Glutamatergic neuron (in vitro differentiated cells): Measurements from ENCODE around the gene MTA3. TPM values are rescaled to one million over a fixed set of nuclear protein-coding genes. Genes with fewer than 3 reads are reported as not detected.

Experiments
- DNase-seq: peaks from one replicate; pipeline ENCODE4 v3.0.0; 2022
- H3K27ac Mint-ChIP-seq: one replicate; pipeline ENCODE4 v1.8.0; 2020; ENCODE audit warnings: mild to moderate bottlenecking, mixed read lengths, inconsistent platforms; ENCODE audit not compliant: unreplicated experiment
- H3K27me3 Mint-ChIP-seq: one replicate; pipeline ENCODE4 v1.8.0; 2020; ENCODE audit warnings: mild to moderate bottlenecking, moderate library complexity, mixed read lengths, inconsistent platforms; ENCODE audit not compliant: unreplicated experiment
- H3K36me3 Mint-ChIP-seq: one replicate; pipeline ENCODE4 v1.8.0; 2020; ENCODE audit warnings: mild to moderate bottlenecking, mixed read lengths, inconsistent platforms; ENCODE audit not compliant: unreplicated experiment
- H3K4me1 Mint-ChIP-seq: one replicate; pipeline ENCODE4 v1.8.0; 2020; ENCODE audit warnings: mild to moderate bottlenecking, low read depth, mixed read lengths, inconsistent platforms; ENCODE audit not compliant: unreplicated experiment
- H3K4me3 Mint-ChIP-seq: one replicate; pipeline ENCODE4 v1.8.0; 2020; ENCODE audit warnings: mild to moderate bottlenecking, mixed read lengths, inconsistent platforms; ENCODE audit not compliant: unreplicated experiment
- H3K9me3 Mint-ChIP-seq: one replicate; pipeline ENCODE4 v1.8.0; 2020; ENCODE audit warnings: mild to moderate bottlenecking, moderate library complexity, mixed read lengths, inconsistent platforms; ENCODE audit not compliant: unreplicated experiment
- total RNA-seq: library from RNA; stranded (reverse); fragmentation: NEBNext Ultra II Directional; extraction: Animal tissue kit (Norgen Biotek cat#: 25700); gene quantifications from one replicate; pipeline ENCODE4 v1.2.1, GENCODE V29; 2021; ENCODE audit not compliant: unreplicated experiment
- TF ChIP-seq, protein P1 (sequence below): fragments of 200-600 bp; sonication (generic); IDR thresholded peaks from one replicate; pipeline ENCODE4 v1.5.0; 2021; ENCODE audit not compliant: partially characterized antibody, unreplicated experiment

The MTA3 gene
- total RNA-seq, 1 donor from 2014 or later: 64.1 TPM

DNA sequence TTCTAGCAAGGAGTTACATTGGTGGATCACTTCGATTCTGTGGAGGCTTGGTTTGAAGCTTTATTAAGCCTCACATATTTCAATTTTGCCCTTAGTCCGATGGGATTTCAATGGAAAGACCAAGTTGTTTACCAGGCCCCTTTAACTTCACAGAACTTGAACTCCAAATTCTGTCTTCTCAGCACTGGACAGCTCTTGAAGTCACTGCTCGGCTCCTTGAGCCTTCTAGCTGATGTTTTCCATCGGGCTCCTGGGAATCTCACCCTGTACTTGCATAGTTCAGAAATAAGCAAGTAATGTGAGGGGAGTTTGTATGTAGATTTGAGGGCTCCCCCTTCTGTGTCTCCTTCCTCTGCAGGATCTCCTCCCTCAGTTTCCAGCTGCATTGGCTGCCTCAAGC is 180.4 kb downstream of the MTA3 start:
- TF ChIP-seq, protein P1, sequence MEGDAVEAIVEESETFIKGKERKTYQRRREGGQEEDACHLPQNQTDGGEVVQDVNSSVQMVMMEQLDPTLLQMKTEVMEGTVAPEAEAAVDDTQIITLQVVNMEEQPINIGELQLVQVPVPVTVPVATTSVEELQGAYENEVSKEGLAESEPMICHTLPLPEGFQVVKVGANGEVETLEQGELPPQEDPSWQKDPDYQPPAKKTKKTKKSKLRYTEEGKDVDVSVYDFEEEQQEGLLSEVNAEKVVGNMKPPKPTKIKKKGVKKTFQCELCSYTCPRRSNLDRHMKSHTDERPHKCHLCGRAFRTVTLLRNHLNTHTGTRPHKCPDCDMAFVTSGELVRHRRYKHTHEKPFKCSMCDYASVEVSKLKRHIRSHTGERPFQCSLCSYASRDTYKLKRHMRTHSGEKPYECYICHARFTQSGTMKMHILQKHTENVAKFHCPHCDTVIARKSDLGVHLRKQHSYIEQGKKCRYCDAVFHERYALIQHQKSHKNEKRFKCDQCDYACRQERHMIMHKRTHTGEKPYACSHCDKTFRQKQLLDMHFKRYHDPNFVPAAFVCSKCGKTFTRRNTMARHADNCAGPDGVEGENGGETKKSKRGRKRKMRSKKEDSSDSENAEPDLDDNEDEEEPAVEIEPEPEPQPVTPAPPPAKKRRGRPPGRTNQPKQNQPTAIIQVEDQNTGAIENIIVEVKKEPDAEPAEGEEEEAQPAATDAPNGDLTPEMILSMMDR: no peak
- no peak overlapping the region for H3K4me3 Mint-ChIP-seq
- H3K9me3 Mint-ChIP-seq: peaks cover 5% of the 10 kb centered on the region

DNA sequence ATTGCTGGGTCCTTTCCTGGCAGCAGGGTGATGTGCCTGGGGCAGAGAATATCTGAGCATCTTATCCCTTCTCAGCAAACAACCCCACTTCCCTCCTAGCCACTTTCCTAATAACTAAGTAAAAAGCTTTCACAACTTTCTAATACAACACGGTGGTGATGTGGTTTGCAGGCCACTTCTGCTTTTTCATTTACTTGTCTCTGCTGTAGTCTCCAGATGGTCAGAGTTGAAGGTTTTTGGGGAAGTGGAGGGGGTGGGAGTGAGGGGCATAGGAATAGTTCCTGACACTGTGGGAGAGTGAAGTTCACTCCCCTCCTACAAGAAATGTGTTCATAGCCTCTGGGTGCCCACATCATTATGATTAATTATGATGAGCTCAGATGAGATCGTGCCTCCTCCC is 183.9 kb downstream of the MTA3 start:
- Mint-ChIP-seq H3K36me3 (no peaks in the 10 kb centered on the region), H3K27me3 (peaks cover 5% of the 10 kb centered on the region), H3K27ac (no peak overlapping the region), H3K9me3 (peaks cover 6% of the 10 kb centered on the region), H3K4me1 (peaks cover 25% of the 10 kb centered on the region), H3K4me3 (no peak overlapping the region)
- TF ChIP-seq, protein P1: no peak
- DNase-seq: no peak

More for the DNA sequence above, 180.4 kb downstream of the MTA3 start:
- H3K27ac Mint-ChIP-seq: no peak overlapping the region
- no peak for DNase-seq
- no peaks in the 10 kb centered on the region for H3K36me3 Mint-ChIP-seq
- H3K27me3 Mint-ChIP-seq: no peaks in the 10 kb centered on the region
- H3K4me1 Mint-ChIP-seq: peaks cover 6% of the 10 kb centered on the region

DNA sequence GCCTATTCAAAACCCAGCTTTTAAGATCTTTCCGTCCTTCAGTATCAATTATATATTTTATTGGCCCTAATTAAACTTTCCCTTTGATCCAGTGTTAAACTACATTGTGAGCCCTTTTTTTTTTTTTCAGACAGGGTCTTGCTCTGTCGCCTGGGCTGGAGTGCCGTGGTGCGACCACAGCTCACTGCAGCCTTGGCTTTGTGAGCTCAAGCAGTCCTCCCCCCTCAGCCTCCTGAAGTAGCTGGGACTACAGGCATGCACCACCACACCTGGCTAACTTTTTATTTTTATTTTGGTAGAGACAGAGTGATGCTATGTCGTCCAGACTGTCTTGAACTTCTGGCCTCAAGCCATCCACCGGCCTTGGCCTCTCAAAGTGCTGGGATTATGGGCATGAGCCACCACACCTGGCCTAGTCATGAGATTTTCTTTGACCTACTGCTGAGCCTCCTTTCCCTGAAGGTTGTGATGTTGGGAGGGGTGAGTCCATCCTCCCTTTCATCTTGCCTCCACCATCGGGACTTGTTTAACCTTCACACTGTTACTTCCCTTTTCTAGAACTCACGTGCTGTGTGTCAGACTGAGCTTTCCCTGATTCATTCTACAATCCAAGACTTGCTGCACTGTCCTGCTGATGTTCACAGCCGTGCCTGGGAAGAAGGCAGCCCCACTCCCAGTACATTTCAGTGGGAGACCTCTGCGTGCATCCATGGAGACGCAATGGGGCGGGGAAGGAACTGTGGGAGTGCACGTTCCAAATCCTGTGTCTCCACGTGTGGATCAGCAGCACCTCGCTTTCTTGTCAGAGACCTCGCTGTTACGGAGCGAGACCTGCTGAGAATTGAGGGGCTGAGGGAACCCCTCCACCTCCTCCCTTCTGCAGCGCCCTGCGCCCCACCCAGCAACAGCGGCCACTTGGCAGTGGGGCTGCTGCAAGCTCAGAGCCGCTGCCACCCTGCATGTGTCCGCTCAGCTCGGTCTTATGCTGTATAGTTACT is 184.7 kb downstream of the MTA3 start:
- no peak for DNase-seq
- peaks cover 6% of the 10 kb centered on the region for H3K9me3 Mint-ChIP-seq
- TF ChIP-seq, protein P1: no peak
- peaks cover 5% of the 10 kb centered on the region for H3K27me3 Mint-ChIP-seq
- no peak overlapping the region for H3K4me3 Mint-ChIP-seq
- H3K27ac Mint-ChIP-seq: no peak overlapping the region
- H3K4me1 Mint-ChIP-seq: peaks cover 28% of the 10 kb centered on the region
- H3K36me3 Mint-ChIP-seq: no peaks in the 10 kb centered on the region

DNA sequence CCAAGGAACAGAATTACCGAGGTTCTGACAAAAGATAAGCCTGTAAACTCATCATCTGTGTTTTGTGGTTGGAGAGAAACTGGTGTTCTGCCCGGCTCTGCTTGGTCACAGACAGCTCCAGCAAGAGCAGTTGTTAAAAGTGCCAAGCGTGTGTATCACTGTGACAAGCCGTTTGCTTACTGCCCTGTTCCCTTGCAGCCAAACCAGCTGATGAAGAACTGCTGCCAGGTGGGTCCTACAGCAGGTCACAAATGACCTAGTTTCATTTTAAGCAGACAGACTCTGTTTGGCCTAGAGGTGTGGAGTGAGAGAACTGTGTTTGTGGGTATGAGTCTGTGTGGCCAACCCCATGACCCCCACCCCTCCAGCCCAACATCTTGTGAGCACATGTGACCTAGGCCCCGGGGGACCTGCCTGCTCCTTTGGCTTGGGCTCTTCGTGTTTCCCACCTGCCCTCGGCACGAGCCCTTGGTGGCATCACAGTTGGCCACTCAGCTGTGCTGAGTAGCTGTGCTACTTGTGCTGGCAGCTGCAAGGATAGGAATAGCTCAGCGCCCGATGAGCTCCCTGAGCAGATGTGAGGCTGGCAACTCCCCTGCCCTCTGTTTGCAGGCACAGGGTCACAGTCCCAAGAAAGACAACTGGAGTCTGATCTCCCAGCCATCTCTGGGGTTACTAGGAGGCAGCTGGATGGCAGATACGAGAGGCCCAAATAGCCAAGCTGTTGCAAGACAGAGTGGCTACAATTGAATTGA is 185.8 kb downstream of the MTA3 start:
- H3K27me3 Mint-ChIP-seq: peaks cover 5% of the 10 kb centered on the region
- peaks cover 9% of the 10 kb centered on the region for H3K9me3 Mint-ChIP-seq
- H3K27ac Mint-ChIP-seq: peak overlapping the region; percentile 93
- DNase-seq: peak; percentile 68
- H3K4me3 Mint-ChIP-seq: peak overlapping the region; percentile 69
- TF ChIP-seq, protein P1: no peak
- H3K36me3 Mint-ChIP-seq: peaks cover 5% of the 10 kb centered on the region
- H3K4me1 Mint-ChIP-seq: peaks cover 38% of the 10 kb centered on the region

DNA sequence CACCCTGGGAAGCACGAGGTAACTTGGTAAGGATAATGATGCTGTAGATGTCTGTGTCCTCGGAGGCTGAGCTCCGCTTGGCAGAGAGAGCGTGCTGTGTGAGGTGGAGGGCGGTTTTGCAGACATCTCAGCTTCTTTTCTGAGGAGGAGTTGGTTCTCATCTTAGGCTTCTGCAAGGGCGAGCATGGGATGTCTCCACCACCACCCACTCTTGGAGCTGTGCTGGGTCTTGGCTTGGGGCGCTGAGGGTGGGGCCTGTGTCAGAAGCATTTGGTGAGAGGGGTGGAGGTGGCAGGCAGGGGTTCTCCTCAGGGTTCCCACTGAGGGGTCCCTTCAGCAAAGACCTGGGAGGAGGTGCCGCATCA is 186.3 kb downstream of the MTA3 start:
- H3K27ac Mint-ChIP-seq: peak overlapping the region; percentile 93
- H3K4me3 Mint-ChIP-seq: peak overlapping the region; percentile 69

More for the DNA sequence above, 186.3 kb downstream of the MTA3 start:
- DNase-seq: no peak
- peaks cover 5% of the 10 kb centered on the region for H3K27me3 Mint-ChIP-seq
- peaks cover 11% of the 10 kb centered on the region for H3K9me3 Mint-ChIP-seq
- H3K36me3 Mint-ChIP-seq: peaks cover 5% of the 10 kb centered on the region
- TF ChIP-seq, protein P1: no peak
- peaks cover 38% of the 10 kb centered on the region for H3K4me1 Mint-ChIP-seq
